KMS-11 (cell line): ENCODE data around the gene PGBD5.

ENCODE experiments used
- H2AFZ ChIP-seq: fragments of 200-600 bp; sonication (generic); 2 replicates; pipeline ENCODE4 v1.6.1; 2016; ENCODE audit warnings: antibody characterized with exemption, mixed run types, low read depth
- H3K27ac ChIP-seq: fragments of 200-600 bp; sonication (generic); 2 replicates; pipeline ENCODE4 v1.6.1; 2016; ENCODE audit warnings: mild to moderate bottlenecking, mixed run types
- H3K27me3 ChIP-seq: fragments of 200-600 bp; sonication (generic); 2 replicates; pipeline ENCODE4 v1.6.1; 2017; ENCODE audit warnings: mild to moderate bottlenecking, low read depth, mixed run types, moderate library complexity; ENCODE audit not compliant: insufficient read depth
- H3K36me3 ChIP-seq: fragments of 200-600 bp; sonication (generic); 2 replicates; pipeline ENCODE4 v1.6.1; 2017; ENCODE audit warnings: mild to moderate bottlenecking, mixed run types; ENCODE audit not compliant: insufficient read depth
- H3K4me1 ChIP-seq: fragments of 200-600 bp; sonication (generic); 2 replicates; pipeline ENCODE4 v1.6.1; 2016; ENCODE audit warnings: mild to moderate bottlenecking, low read depth, mixed run types; ENCODE audit not compliant: poor library complexity, severe bottlenecking
- H3K4me2 ChIP-seq: fragments of 200-600 bp; sonication (generic); 2 replicates; pipeline ENCODE4 v1.7.0; 2016; ENCODE audit warnings: mild to moderate bottlenecking, mixed run types
- H3K4me3 ChIP-seq: fragments of 200-600 bp; sonication (generic); IDR thresholded peaks from 2 replicates; pipeline ENCODE4 v1.6.1; 2017; ENCODE audit warnings: low read depth, low read length, mixed read lengths; ENCODE audit not compliant: insufficient read depth
- H3K79me2 ChIP-seq: fragments of 200-600 bp; sonication (generic); 2 replicates; pipeline ENCODE4 v1.6.1; 2016; ENCODE audit warnings: low read depth, mixed run types; ENCODE audit not compliant: insufficient read depth
- H3K9ac ChIP-seq: fragments of 200-600 bp; sonication (generic); 2 replicates; pipeline ENCODE4 v1.6.1; 2016; ENCODE audit warnings: mild to moderate bottlenecking, mixed run types
- H4K20me1 ChIP-seq: fragments of 200-600 bp; sonication (generic); 2 replicates; pipeline ENCODE4 v1.6.1; 2016; ENCODE audit warnings: mild to moderate bottlenecking, mixed run types; ENCODE audit not compliant: insufficient read depth
- TF ChIP-seq, protein P1 (sequence below): fragments of 200-600 bp; sonication (generic); conservative IDR thresholded peaks from 2 replicates; pipeline ENCODE4 v1.6.1; 2017; ENCODE audit warnings: low read depth, mild to moderate bottlenecking, antibody characterized with exemption, low read length, moderate library complexity, mixed read lengths

The PGBD5 gene

DNA sequence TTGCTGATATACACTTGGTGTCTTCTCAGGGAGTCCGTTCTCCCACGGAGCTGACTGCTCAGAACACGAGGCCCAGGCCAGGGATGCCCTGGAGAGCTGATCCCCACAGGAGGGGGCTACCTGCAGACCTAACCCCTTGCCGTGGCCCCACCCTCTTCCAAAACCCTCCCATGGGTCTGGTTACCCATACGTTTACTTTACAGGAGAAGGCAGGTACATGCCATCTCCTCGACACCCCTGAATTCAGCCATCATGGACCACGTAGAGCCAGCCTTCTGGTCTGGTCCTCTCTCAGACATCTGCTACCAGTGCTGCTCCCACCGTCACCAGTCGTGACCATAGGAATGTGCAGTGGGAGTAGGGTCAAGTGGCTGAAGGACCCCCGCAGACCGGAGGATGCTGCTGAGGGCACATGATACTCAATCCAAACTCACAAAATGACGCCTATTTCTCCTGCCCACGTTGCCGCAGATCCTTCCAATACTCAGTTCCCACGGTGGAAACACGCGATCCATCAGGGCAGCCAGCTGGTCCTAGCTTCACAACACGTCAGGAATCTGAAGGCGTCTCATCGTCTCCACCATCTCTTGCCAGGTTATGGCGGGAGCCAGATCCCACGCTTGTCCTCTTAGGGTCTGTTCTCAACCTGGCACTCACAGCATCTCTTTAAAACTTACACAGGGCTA lies 26.7 kb downstream of the PGBD5 start:
- no peaks in the 10 kb centered on the region for H3K27me3 ChIP-seq
- TF ChIP-seq, protein P1, sequence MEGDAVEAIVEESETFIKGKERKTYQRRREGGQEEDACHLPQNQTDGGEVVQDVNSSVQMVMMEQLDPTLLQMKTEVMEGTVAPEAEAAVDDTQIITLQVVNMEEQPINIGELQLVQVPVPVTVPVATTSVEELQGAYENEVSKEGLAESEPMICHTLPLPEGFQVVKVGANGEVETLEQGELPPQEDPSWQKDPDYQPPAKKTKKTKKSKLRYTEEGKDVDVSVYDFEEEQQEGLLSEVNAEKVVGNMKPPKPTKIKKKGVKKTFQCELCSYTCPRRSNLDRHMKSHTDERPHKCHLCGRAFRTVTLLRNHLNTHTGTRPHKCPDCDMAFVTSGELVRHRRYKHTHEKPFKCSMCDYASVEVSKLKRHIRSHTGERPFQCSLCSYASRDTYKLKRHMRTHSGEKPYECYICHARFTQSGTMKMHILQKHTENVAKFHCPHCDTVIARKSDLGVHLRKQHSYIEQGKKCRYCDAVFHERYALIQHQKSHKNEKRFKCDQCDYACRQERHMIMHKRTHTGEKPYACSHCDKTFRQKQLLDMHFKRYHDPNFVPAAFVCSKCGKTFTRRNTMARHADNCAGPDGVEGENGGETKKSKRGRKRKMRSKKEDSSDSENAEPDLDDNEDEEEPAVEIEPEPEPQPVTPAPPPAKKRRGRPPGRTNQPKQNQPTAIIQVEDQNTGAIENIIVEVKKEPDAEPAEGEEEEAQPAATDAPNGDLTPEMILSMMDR = no peak
- H3K4me2 ChIP-seq = no peak overlapping the region
- no peaks in the 10 kb centered on the region for H3K79me2 ChIP-seq
- no peak overlapping the region for H3K9ac ChIP-seq
- no peak overlapping the region for H3K4me3 ChIP-seq
- H3K27ac ChIP-seq = no peak overlapping the region
- H3K36me3 ChIP-seq = no peaks in the 10 kb centered on the region
- no peaks in the 10 kb centered on the region for H4K20me1 ChIP-seq
- no peaks in the 10 kb centered on the region for H3K4me1 ChIP-seq
- H2AFZ ChIP-seq = no peak overlapping the region

DNA sequence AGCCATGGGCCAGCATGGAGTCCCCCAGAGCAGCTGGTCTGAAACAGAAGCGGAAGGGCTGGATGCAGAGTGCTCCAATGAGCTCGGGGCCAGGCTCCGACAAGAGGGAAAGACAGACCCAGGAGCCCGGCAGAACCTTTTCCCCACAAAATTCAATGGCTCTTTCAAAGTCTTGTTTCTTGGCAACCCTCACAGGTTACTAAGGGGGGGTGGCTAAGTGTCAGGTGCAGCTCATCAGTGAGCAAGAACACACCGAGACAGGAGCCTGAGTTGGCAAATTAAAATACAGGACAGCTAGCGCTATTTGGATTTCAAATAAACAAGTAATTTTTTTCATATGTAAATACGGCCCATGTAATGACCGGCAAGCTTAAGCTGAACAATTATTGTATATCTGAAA lies 27.3 kb downstream of the PGBD5 start:
- Histone ChIP-seq H3K27ac (no peak overlapping the region), H3K27me3 (no peaks in the 10 kb centered on the region)

DNA sequence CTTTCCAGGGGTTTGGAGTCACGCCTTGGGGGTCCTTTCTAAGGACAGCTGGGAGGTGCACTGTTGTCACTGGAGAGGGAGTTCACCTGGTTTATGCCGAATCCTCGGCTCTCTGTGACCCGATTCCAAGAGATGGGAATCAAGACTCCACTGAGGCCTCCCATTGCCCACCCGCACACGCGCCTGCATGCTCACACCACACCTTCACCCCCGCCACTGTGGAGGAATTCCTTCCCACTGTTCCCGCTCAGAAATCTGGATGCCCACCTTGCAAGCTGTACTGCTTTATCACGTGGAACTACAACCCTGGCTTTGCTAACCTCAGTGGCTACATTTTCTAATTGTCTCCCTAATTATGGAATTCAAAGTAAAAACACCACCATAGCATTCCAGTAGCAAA lies 29.2 kb downstream of the PGBD5 start:
- Histone ChIP-seq H3K4me3 (no peak overlapping the region), H3K27ac (no peak overlapping the region), H2AFZ (no peak overlapping the region), H3K27me3 (no peaks in the 10 kb centered on the region), H3K36me3 (no peaks in the 10 kb centered on the region), H3K79me2 (no peaks in the 10 kb centered on the region), H3K4me2 (no peak overlapping the region), H3K4me1 (no peaks in the 10 kb centered on the region), H4K20me1 (no peaks in the 10 kb centered on the region), H3K9ac (no peak overlapping the region)
- TF ChIP-seq, protein P1 = no peak

More for the DNA sequence above, 27.3 kb downstream of the PGBD5 start:
- Histone ChIP-seq H3K36me3 (no peaks in the 10 kb centered on the region), H3K9ac (no peak overlapping the region), H2AFZ (no peak overlapping the region), H3K4me3 (no peak overlapping the region), H3K4me1 (no peaks in the 10 kb centered on the region), H3K79me2 (no peaks in the 10 kb centered on the region), H3K4me2 (no peak overlapping the region), H4K20me1 (no peaks in the 10 kb centered on the region)
- TF ChIP-seq, protein P1 = no peak

DNA sequence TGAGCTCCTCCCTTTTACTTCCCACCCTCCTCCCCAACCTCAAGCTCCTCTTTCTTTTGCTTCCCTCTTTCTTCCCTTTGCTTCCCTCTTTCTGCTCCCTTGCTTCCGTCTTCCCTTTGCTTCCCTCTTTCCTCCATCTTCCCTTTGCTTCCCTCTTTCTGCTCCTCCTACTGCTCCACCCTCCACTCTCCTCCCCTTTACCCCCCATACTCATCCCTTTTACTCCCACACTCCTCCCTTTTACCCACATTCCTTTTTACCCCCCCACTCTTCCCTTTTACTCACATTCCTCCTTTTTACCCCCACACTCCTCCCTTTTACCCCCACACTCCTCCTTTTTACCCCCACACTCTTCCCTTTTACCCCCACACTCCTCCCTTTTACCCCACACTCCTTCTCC lies 30.2 kb downstream of the PGBD5 start:
- no peak overlapping the region for H2AFZ ChIP-seq
- no peak overlapping the region for H3K4me3 ChIP-seq
- H3K79me2 ChIP-seq = no peaks in the 10 kb centered on the region
- no peak overlapping the region for H3K27ac ChIP-seq
- TF ChIP-seq, protein P1 = no peak
- no peaks in the 10 kb centered on the region for H3K27me3 ChIP-seq
- H3K36me3 ChIP-seq = no peaks in the 10 kb centered on the region
- no peaks in the 10 kb centered on the region for H4K20me1 ChIP-seq
- no peak overlapping the region for H3K4me2 ChIP-seq
- no peak overlapping the region for H3K9ac ChIP-seq
- H3K4me1 ChIP-seq = no peaks in the 10 kb centered on the region
